Ishikawa (cell line): ENCODE results near the gene CST7.

ENCODE experiments used
- CEBPB ChIP-seq: IDR thresholded peaks from 2 replicates; pipeline ENCODE4 v1.6.1; 2012
- CREB1 ChIP-seq: IDR thresholded peaks from 2 replicates; pipeline ENCODE4 v1.6.1; 2012; ENCODE audit warnings: low read depth
- EGR1 ChIP-seq: IDR thresholded peaks from 2 replicates; pipeline ENCODE4 v1.6.1; 2012
- EP300 ChIP-seq: IDR thresholded peaks from 2 replicates; pipeline ENCODE4 v1.6.1; 2012; ENCODE audit warnings: borderline replicate concordance
- FOXM1 ChIP-seq: IDR thresholded peaks from 2 replicates; pipeline ENCODE4 v1.6.1; 2012; ENCODE audit warnings: low read depth, borderline replicate concordance
- NFIC ChIP-seq: IDR thresholded peaks from 2 replicates; pipeline ENCODE4 v1.6.1; 2012
- RAD21 ChIP-seq: IDR thresholded peaks from 2 replicates; pipeline ENCODE4 v1.6.1; 2012; ENCODE audit warnings: low read depth
- TAF1 ChIP-seq: IDR thresholded peaks from 2 replicates; pipeline ENCODE4 v1.6.1; 2012; ENCODE audit warnings: low read depth, mild to moderate bottlenecking
- TCF12 ChIP-seq: IDR thresholded peaks from 2 replicates; pipeline ENCODE4 v1.6.1; 2012; ENCODE audit warnings: low read depth
- TEAD4 ChIP-seq: IDR thresholded peaks from 2 replicates; pipeline ENCODE4 v1.6.1; 2012
- YY1 ChIP-seq: IDR thresholded peaks from 2 replicates; pipeline ENCODE4 v1.6.1; 2012; ENCODE audit warnings: low read depth
- ZBTB7A ChIP-seq: IDR thresholded peaks from 2 replicates; pipeline ENCODE4 v1.6.1; 2012; ENCODE audit warnings: low read depth
- TF ChIP-seq, protein P1 (sequence below): IDR thresholded peaks from 2 replicates; pipeline ENCODE4 v1.6.1; 2012
- TF ChIP-seq, protein P2 (sequence below): IDR thresholded peaks from 2 replicates; pipeline ENCODE4 v1.6.1; 2012; ENCODE audit warnings: low read depth, mild to moderate bottlenecking
- TF ChIP-seq, protein P3 (sequence below): IDR thresholded peaks from 2 replicates; pipeline ENCODE4 v1.6.1; 2012

CST7 gene

DNA sequence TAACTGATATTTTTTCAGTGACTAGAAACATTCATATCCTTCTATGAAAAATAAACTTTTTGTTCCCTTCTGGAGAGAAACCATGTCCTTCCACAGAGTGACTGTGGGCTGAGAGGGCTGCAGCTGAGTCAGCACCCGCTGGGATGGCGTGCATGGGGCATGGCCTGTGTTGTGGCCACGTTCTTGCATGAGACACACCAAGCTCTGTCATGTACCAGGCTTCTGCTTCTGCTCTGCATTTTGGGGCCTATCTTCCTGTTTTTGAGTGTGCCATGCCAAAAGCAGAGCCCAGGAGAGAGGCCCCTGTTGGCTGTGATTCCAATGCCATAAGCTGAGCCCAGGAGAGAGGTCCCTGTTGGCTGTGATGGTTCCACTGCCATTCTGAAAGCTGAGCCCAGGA lies 32.7 kb downstream of the CST7 start:
- no peak for TF ChIP-seq CEBPB
- no peak for TF ChIP-seq ZBTB7A
- TF ChIP-seq TAF1 = no peak
- TF ChIP-seq NFIC = no peak
- TF ChIP-seq, protein P1, sequence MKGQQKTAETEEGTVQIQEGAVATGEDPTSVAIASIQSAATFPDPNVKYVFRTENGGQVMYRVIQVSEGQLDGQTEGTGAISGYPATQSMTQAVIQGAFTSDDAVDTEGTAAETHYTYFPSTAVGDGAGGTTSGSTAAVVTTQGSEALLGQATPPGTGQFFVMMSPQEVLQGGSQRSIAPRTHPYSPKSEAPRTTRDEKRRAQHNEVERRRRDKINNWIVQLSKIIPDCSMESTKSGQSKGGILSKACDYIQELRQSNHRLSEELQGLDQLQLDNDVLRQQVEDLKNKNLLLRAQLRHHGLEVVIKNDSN = no peak
- TF ChIP-seq, protein P2, sequence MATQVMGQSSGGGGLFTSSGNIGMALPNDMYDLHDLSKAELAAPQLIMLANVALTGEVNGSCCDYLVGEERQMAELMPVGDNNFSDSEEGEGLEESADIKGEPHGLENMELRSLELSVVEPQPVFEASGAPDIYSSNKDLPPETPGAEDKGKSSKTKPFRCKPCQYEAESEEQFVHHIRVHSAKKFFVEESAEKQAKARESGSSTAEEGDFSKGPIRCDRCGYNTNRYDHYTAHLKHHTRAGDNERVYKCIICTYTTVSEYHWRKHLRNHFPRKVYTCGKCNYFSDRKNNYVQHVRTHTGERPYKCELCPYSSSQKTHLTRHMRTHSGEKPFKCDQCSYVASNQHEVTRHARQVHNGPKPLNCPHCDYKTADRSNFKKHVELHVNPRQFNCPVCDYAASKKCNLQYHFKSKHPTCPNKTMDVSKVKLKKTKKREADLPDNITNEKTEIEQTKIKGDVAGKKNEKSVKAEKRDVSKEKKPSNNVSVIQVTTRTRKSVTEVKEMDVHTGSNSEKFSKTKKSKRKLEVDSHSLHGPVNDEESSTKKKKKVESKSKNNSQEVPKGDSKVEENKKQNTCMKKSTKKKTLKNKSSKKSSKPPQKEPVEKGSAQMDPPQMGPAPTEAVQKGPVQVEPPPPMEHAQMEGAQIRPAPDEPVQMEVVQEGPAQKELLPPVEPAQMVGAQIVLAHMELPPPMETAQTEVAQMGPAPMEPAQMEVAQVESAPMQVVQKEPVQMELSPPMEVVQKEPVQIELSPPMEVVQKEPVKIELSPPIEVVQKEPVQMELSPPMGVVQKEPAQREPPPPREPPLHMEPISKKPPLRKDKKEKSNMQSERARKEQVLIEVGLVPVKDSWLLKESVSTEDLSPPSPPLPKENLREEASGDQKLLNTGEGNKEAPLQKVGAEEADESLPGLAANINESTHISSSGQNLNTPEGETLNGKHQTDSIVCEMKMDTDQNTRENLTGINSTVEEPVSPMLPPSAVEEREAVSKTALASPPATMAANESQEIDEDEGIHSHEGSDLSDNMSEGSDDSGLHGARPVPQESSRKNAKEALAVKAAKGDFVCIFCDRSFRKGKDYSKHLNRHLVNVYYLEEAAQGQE = no peak
- TF ChIP-seq, protein P3, sequence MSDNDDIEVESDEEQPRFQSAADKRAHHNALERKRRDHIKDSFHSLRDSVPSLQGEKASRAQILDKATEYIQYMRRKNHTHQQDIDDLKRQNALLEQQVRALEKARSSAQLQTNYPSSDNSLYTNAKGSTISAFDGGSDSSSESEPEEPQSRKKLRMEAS = no peak
- TF ChIP-seq YY1 = no peak
- TF ChIP-seq TEAD4 = no peak
- TF ChIP-seq CREB1 = no peak
- TF ChIP-seq FOXM1 = no peak
- TF ChIP-seq TCF12 = no peak
- TF ChIP-seq EP300 = no peak
- TF ChIP-seq EGR1 = no peak
- TF ChIP-seq RAD21 = no peak

DNA sequence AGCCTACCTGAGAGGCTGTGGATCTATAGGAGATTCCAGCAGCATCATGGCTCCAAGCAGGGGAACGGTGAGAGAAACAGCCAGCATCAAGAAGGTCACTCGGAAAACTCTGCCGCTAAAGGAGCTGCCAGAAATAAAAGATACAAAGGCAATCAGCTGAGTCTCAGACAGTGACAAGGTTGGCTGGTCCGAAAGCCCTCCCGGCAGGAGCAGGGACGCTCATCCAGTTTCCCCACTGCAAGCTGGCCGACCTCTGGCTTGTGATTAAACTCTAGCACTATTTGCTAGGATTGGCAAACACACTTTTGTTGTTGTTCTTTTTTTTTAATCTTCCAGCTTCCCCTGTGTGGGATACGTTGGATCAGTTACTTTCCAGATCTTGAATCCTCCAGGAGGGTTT lies 34.8 kb downstream of the CST7 start:
- TF ChIP-seq, protein P3 = no peak
- TF ChIP-seq, protein P2 = no peak
- no peak for TF ChIP-seq CREB1
- TF ChIP-seq, protein P1 = no peak
- TF ChIP-seq TAF1 = no peak
- no peak for TF ChIP-seq TEAD4
- no peak for TF ChIP-seq NFIC
- no peak for TF ChIP-seq YY1

DNA sequence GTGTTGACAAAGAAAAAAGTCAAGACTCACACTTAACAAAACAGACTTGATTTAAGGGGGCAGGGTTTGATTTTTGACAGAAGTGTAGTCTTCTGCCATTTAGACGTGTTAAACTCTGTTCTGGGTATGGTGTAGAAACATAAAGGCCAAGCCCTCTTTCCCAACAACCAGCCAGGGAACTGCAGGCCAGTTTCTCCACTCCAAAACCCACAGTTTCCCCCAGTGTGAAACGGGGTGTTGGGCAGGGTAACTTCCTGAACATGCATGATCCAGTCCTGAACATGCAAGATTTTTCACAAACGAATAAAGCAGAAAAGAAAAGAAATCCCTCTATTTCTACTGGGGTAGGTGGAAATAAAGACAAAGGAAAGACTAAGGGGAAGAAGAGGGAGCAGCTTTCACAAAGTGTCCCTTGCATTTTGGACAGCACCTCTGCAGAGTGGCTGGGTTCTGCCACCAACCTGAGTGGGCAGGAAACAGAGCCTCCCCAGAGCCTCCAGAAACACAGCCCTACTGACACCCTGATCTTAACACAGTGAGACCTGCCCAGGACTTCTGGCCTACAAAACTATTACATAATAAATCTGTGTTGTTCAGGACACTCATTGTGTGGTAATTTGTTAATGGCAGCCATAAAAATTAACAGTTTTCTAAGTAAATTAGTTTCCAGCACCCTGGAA lies 36.0 kb downstream of the CST7 start:
- TF ChIP-seq NFIC = no peak
- TF ChIP-seq TAF1 = no peak
- no peak for TF ChIP-seq EP300
- no peak for TF ChIP-seq TEAD4
- TF ChIP-seq, protein P1 = no peak
- TF ChIP-seq, protein P2 = no peak

DNA sequence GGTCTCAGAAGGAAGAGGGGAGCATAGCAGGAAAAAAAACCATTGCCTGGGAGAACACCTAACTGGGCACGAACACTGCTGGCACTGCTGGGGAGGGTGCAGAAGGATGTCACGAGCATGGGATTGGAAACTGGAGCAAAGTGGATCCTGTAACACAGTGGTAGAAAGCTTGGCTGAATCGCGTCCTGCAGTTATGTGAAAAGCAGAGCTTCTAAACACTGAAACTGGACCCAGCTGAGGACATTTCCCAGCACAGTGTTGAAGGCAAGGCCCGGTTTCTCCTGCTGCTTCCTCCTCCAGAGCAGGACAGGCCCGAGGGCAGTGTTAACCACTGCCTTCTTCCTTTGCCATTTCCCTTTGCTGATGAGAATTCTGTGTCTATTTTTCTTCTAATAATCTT lies 36.7 kb downstream of the CST7 start:
- TF ChIP-seq NFIC (no peak), RAD21 (no peak), CREB1 (no peak), CEBPB (no peak), FOXM1 (no peak), EP300 (no peak), TEAD4 (no peak), TAF1 (no peak), TCF12 (no peak), EGR1 (no peak), YY1 (no peak), ZBTB7A (no peak)
- TF ChIP-seq, protein P2 = no peak
- TF ChIP-seq, protein P3 = no peak
- TF ChIP-seq, protein P1 = no peak
